Liver (tissue), 9 donors: ENCODE results near the gene CXCL6. TPM values are rescaled to one million over a fixed set of nuclear protein-coding genes. Genes with fewer than 3 reads are reported as not detected.
A peak's percentile ranks its signal among the peaks of the same experiment; 100 is the strongest.

ENCODE experiments used
- DNase-seq: peaks from one replicate; pipeline ENCODE4 v3.0.0-alpha.2; 2017; ENCODE audit warnings: low spot score
- H3K27ac ChIP-seq, 2 donors: one replicate each; pipeline ENCODE4 v1.7.0; 2013; ENCODE audit warnings: inconsistent platforms in 2 of 2, low read length in 2 of 2, control low read depth in 1 of 2, low read depth in 1 of 2, mild to moderate bottlenecking in 1 of 2
- H3K27me3 ChIP-seq, 4 donors: one replicate each; pipeline versions ENCODE4 v1.6.1 to v1.7.0; 2013; ENCODE audit warnings: low read length in 3 of 4, inconsistent platforms in 1 of 4, mild to moderate bottlenecking in 1 of 4, moderate library complexity in 1 of 4; ENCODE audit not compliant: control insufficient read depth in 4 of 4, insufficient read depth in 4 of 4
- H3K36me3 ChIP-seq, 4 donors: one replicate each; pipeline versions ENCODE4 v1.6.1 to v1.7.0; 2013; ENCODE audit warnings: low read length in 3 of 4, mild to moderate bottlenecking in 3 of 4, low read depth in 1 of 4, moderate library complexity in 1 of 4; ENCODE audit not compliant: control insufficient read depth in 4 of 4, insufficient read depth in 3 of 4
- H3K4me1 ChIP-seq, 4 donors: one replicate each; pipeline versions ENCODE4 v1.6.1 to v1.7.0; 2013; ENCODE audit warnings: low read length in 3 of 4, mild to moderate bottlenecking in 3 of 4, moderate library complexity in 1 of 4; ENCODE audit not compliant: control insufficient read depth in 4 of 4, insufficient read depth in 4 of 4
- H3K4me3 ChIP-seq, 3 donors: one replicate each; pipeline versions ENCODE4 v1.6.1 to v1.7.0; 2013; ENCODE audit warnings: low read length in 3 of 3, control low read depth in 1 of 3, low read depth in 1 of 3, mild to moderate bottlenecking in 1 of 3
- H3K9ac ChIP-seq, 2 donors: one replicate each; pipeline ENCODE4 v1.7.0; 2013; ENCODE audit warnings: low read length in 2 of 2, mild to moderate bottlenecking in 2 of 2, moderate library complexity in 2 of 2, control low read depth in 1 of 2, low read depth in 1 of 2
- H3K9me3 ChIP-seq, 4 donors: one replicate each; pipeline versions ENCODE4 v1.6.1 to v1.7.0; 2013; ENCODE audit warnings: low read length in 3 of 4; ENCODE audit not compliant: control insufficient read depth in 4 of 4
- CTCF ChIP-seq: fragments of 150-350 bp; IDR thresholded peaks from 2 replicates; pipeline ENCODE4 v1.5.1; 2017; ENCODE audit warnings: improper control_type of control experiment, low read depth, low read length; ENCODE audit not compliant: missing input control
- EGR1 ChIP-seq, 2 donors: IDR thresholded peaks; 2 replicates each; pipeline ENCODE4 v1.6.1; 2016 to 2018; ENCODE audit warnings: antibody characterized with exemption in 2 of 2, low read depth in 2 of 2
- FOXA1 ChIP-seq: IDR thresholded peaks from 2 replicates; pipeline ENCODE4 v1.6.1; 2016; ENCODE audit warnings: antibody characterized with exemption
- GABPA ChIP-seq, 2 donors: IDR thresholded peaks in 1 of 2; conservative IDR thresholded peaks in 1 of 2; 2 replicates each; pipeline ENCODE4 v1.6.1; 2016; ENCODE audit warnings: antibody characterized with exemption in 2 of 2, mild to moderate bottlenecking in 1 of 2, moderate library complexity in 1 of 2
- HNF4G ChIP-seq: IDR thresholded peaks from 2 replicates; pipeline ENCODE4 v1.6.1; 2016; ENCODE audit warnings: antibody characterized with exemption
- JUND ChIP-seq, 2 donors: IDR thresholded peaks; 2 replicates each; pipeline ENCODE4 v1.6.1; 2016; ENCODE audit warnings: antibody characterized with exemption in 2 of 2
- MAX ChIP-seq: IDR thresholded peaks from 2 replicates; pipeline ENCODE4 v1.6.1; 2016; ENCODE audit warnings: antibody characterized with exemption
- NR2F2 ChIP-seq: IDR thresholded peaks from 2 replicates; pipeline ENCODE4 v1.6.1; 2016; ENCODE audit warnings: antibody characterized with exemption
- RAD21 ChIP-seq, 2 donors: IDR thresholded peaks; 2 replicates each; pipeline ENCODE4 v1.6.1; 2016; ENCODE audit warnings: antibody characterized with exemption in 2 of 2, mild to moderate bottlenecking in 2 of 2
- RXRA ChIP-seq, 2 donors: IDR thresholded peaks; 2 replicates each; pipeline ENCODE4 v1.6.1; 2017 to 2018; ENCODE audit warnings: antibody characterized with exemption in 2 of 2, mild to moderate bottlenecking in 1 of 2
- SP1 ChIP-seq: IDR thresholded peaks from 2 replicates; pipeline ENCODE4 v1.6.1; 2018; ENCODE audit warnings: antibody characterized with exemption, mild to moderate bottlenecking
- TAF1 ChIP-seq: conservative IDR thresholded peaks from 2 replicates; pipeline ENCODE4 v1.6.1; 2016; ENCODE audit warnings: antibody characterized with exemption, mild to moderate bottlenecking
- YY1 ChIP-seq: IDR thresholded peaks from 2 replicates; pipeline ENCODE4 v1.6.1; 2016; ENCODE audit warnings: antibody characterized with exemption, mild to moderate bottlenecking
- WGBS: extraction: QIAGEN DNeasy Blood & Tissue Kit; methylation state at CpG from one replicate; pipeline ENCODE4 v1.1.7; 2013; 5-methylcytosine and 5-hydroxymethylcytosine counted together
- polyA plus RNA-seq, 2 donors: library from polyadenylated mRNA; stranded (reverse) in 1 of 2; unstranded in 1 of 2; fragments of 200-250 nt in 1 of 2; fragments of >200 nt in 1 of 2; fragmentation: Nextera tagmentation in 1 of 2; extraction: Ambion mirVana in 1 of 2; gene quantifications; one replicate each; pipeline versions ENCODE4 v1.2.1 to v1.2.3, GENCODE V29; 2013 to 2015
- total RNA-seq, 2 donors: library from RNA; depleted of rRNA; stranded (reverse); fragments of >200 nt; gene quantifications; one replicate each; pipeline ENCODE4 v1.2.3, GENCODE V29; 2014
- TF ChIP-seq, protein P1 (sequence below): IDR thresholded peaks from 2 replicates; pipeline ENCODE4 v1.6.1; 2016; ENCODE audit warnings: antibody characterized with exemption, mild to moderate bottlenecking
- TF ChIP-seq, protein P2 (sequence below): IDR thresholded peaks from 2 replicates; pipeline ENCODE4 v1.6.1; 2016; ENCODE audit warnings: antibody characterized with exemption
- donor health status: healthy.
- donor health status: healthy.
- donor health status: healthy.
- donor health status: healthy.
- donor health status: healthy.

CXCL6 gene
- total and polyA plus RNA-seq, 4 donors = 0.19 to 5.5 (median 3.2) TPM

GRCh38 chr4:73867783-73868182 lies 31.3 kb downstream of the CXCL6 start:
- TF ChIP-seq, protein P1, sequence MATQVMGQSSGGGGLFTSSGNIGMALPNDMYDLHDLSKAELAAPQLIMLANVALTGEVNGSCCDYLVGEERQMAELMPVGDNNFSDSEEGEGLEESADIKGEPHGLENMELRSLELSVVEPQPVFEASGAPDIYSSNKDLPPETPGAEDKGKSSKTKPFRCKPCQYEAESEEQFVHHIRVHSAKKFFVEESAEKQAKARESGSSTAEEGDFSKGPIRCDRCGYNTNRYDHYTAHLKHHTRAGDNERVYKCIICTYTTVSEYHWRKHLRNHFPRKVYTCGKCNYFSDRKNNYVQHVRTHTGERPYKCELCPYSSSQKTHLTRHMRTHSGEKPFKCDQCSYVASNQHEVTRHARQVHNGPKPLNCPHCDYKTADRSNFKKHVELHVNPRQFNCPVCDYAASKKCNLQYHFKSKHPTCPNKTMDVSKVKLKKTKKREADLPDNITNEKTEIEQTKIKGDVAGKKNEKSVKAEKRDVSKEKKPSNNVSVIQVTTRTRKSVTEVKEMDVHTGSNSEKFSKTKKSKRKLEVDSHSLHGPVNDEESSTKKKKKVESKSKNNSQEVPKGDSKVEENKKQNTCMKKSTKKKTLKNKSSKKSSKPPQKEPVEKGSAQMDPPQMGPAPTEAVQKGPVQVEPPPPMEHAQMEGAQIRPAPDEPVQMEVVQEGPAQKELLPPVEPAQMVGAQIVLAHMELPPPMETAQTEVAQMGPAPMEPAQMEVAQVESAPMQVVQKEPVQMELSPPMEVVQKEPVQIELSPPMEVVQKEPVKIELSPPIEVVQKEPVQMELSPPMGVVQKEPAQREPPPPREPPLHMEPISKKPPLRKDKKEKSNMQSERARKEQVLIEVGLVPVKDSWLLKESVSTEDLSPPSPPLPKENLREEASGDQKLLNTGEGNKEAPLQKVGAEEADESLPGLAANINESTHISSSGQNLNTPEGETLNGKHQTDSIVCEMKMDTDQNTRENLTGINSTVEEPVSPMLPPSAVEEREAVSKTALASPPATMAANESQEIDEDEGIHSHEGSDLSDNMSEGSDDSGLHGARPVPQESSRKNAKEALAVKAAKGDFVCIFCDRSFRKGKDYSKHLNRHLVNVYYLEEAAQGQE = no peak
- no peak for TF ChIP-seq EGR1 (IDR thresholded peaks at IDR 0.05; ENCODE audit: low read depth in 2 of 2)
- TF ChIP-seq YY1 = no peak
- TF ChIP-seq TAF1 = no peak
- peak; percentile 37 to 39 for TF ChIP-seq RAD21 (IDR thresholded peaks at IDR 0.05)
- TF ChIP-seq FOXA1 = no peak
- no peak for TF ChIP-seq HNF4G
- TF ChIP-seq, protein P2, sequence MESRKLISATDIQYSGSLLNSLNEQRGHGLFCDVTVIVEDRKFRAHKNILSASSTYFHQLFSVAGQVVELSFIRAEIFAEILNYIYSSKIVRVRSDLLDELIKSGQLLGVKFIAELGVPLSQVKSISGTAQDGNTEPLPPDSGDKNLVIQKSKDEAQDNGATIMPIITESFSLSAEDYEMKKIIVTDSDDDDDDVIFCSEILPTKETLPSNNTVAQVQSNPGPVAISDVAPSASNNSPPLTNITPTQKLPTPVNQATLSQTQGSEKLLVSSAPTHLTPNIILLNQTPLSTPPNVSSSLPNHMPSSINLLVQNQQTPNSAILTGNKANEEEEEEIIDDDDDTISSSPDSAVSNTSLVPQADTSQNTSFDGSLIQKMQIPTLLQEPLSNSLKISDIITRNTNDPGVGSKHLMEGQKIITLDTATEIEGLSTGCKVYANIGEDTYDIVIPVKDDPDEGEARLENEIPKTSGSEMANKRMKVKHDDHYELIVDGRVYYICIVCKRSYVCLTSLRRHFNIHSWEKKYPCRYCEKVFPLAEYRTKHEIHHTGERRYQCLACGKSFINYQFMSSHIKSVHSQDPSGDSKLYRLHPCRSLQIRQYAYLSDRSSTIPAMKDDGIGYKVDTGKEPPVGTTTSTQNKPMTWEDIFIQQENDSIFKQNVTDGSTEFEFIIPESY = no peak
- TF ChIP-seq JUND (IDR thresholded peaks at IDR 0.05) = no peak
- no peak for TF ChIP-seq GABPA (IDR thresholded peaks at IDR 0.05 in 1 of 2, conservative IDR thresholded peaks at IDR 0.05 in 1 of 2)
- no peak for TF ChIP-seq SP1
- no peak for TF ChIP-seq RXRA (IDR thresholded peaks at IDR 0.05)
- TF ChIP-seq CTCF = peak; percentile 4
- TF ChIP-seq NR2F2 = no peak
- Histone ChIP-seq H3K4me3 (no peak overlapping the region), H3K27ac (no peak overlapping the region), H3K4me1 (peaks cover 0 to 13% (median 4%) of the 10 kb centered on the region in 4 donors), H3K9ac (no peak overlapping the region), H3K9me3 (no peaks in the 10 kb centered on the region), H3K27me3 (peaks cover 0 to 4% (median 0%) of the 10 kb centered on the region in 4 donors), H3K36me3 (no peaks in the 10 kb centered on the region)
- DNase-seq = no peak
- 62% methylated on average over 3 of the region's 3 CpGs for WGBS

GRCh38 chr4:73868206-73869129 lies 32.0 kb downstream of the CXCL6 start:
- TF ChIP-seq MAX (no peak), RAD21 (IDR thresholded peaks at IDR 0.05) (no peak), EGR1 (IDR thresholded peaks at IDR 0.05; ENCODE audit: low read depth in 2 of 2) (no peak), YY1 (no peak)
- H3K9ac ChIP-seq = no peak overlapping the region
- H3K27me3 ChIP-seq = peaks cover 0 to 4% (median 0%) of the 10 kb centered on the region in 4 donors
- WGBS = 40% methylated on average over 16 of the region's 16 CpGs
- no peaks in the 10 kb centered on the region for H3K9me3 ChIP-seq
- peaks cover 0 to 13% (median 4%) of the 10 kb centered on the region in 4 donors for H3K4me1 ChIP-seq
- no peak for DNase-seq
- no peaks in the 10 kb centered on the region for H3K36me3 ChIP-seq
- no peak overlapping the region for H3K27ac ChIP-seq
- H3K4me3 ChIP-seq = peak overlapping the region; percentile 55 to 64 (median 59)
